Activated B cell treated with CpG ODN at 0.5 μM for 24 hours (primary cell): ENCODE results near the gene ATP11C. TPM values are rescaled to one million over a fixed set of nuclear protein-coding genes. Genes with fewer than 3 reads are reported as not detected.

ENCODE experiments used
- ATAC-seq: fragments of 200-7000 bp; cut with Tn5 transposase; one replicate; pipeline ENCODE4 v1.10.0; 2021; ENCODE audit warnings: low read depth, mild to moderate bottlenecking, moderate library complexity
- CTCF ChIA-PET: fragments of 350-600 bp; sonication (Branson Sonifier 250); formaldehyde crosslinking; loops from one replicate; lab custom pipeline; 2021; ENCODE audit warnings: antibody characterized with exemption; lab: Charles Lee
- POLR2A ChIA-PET: fragments of 350-600 bp; sonication (Branson Sonifier 250); formaldehyde crosslinking; loops from one replicate; lab custom pipeline; 2021; ENCODE audit warnings: antibody characterized with exemption; lab: Charles Lee
- DNase-seq: peaks from one replicate; pipeline ENCODE4 v3.0.0; 2022
- H3K27ac Mint-ChIP-seq: one replicate; pipeline ENCODE4 v1.8.0; 2020; ENCODE audit warnings: mixed read lengths
- H3K27me3 Mint-ChIP-seq: one replicate; pipeline ENCODE4 v1.8.0; 2021; ENCODE audit warnings: mixed read lengths
- H3K36me3 Mint-ChIP-seq: one replicate; pipeline ENCODE4 v1.8.0; 2021; ENCODE audit warnings: low read depth, mixed read lengths
- H3K4me1 Mint-ChIP-seq: one replicate; pipeline ENCODE4 v1.8.0; 2021; ENCODE audit warnings: mixed read lengths
- H3K4me3 Mint-ChIP-seq: one replicate; pipeline ENCODE4 v1.8.0; 2020; ENCODE audit warnings: mild to moderate bottlenecking, mixed read lengths
- H3K9me3 Mint-ChIP-seq: one replicate; pipeline ENCODE4 v1.8.0; 2020; ENCODE audit warnings: mixed read lengths
- intact Hi-C: fragments of 100-400 bp; cut with micrococcal nuclease; formaldehyde crosslinking; loops from one replicate; pipeline ENCODE4 v1.15.1; 2024
- total RNA-seq: library from RNA; stranded (reverse); gene quantifications from 2 replicates; pipeline ENCODE4 v1.2.3, GENCODE V29; 2022
- TF ChIP-seq, protein P1 (sequence below): fragments of 200-600 bp; IDR thresholded peaks from one replicate; pipeline ENCODE4 v1.8.0; 2022; ENCODE audit warnings: antibody characterized with exemption, mild to moderate bottlenecking

Gene ATP11C
- total RNA-seq, 1 donor from 2014 or later, result 19.7 TPM

DNA sequence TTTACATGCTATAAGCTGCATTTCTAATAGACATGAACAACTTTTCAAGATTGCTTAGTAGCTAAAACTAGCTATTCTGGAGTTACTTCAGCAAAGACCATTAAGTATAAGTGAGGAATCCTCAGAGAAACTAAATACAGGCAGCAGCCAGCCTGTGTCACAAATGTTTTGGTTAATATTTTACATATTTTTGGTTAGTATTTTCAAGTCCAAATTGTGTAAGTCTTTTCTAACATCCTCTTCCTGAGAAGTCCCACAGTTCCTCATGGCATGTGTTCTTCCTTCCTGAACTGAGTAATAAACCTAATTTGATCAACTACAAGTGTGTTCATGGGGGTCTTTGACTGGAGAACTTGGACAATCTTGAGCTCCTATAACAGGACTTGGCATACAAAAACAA lies 182.5 kb downstream of the ATP11C start:
- DNase-seq, result no peak
- TF ChIP-seq, protein P1, sequence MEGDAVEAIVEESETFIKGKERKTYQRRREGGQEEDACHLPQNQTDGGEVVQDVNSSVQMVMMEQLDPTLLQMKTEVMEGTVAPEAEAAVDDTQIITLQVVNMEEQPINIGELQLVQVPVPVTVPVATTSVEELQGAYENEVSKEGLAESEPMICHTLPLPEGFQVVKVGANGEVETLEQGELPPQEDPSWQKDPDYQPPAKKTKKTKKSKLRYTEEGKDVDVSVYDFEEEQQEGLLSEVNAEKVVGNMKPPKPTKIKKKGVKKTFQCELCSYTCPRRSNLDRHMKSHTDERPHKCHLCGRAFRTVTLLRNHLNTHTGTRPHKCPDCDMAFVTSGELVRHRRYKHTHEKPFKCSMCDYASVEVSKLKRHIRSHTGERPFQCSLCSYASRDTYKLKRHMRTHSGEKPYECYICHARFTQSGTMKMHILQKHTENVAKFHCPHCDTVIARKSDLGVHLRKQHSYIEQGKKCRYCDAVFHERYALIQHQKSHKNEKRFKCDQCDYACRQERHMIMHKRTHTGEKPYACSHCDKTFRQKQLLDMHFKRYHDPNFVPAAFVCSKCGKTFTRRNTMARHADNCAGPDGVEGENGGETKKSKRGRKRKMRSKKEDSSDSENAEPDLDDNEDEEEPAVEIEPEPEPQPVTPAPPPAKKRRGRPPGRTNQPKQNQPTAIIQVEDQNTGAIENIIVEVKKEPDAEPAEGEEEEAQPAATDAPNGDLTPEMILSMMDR, result no peak
- intact Hi-C loops, result no loop called here
- Mint-ChIP-seq H3K4me3 (no peak overlapping the region), H3K4me1 (no peaks in the 10 kb centered on the region), H3K27me3 (no peaks in the 10 kb centered on the region), H3K27ac (no peak overlapping the region), H3K9me3 (peaks cover 5% of the 10 kb centered on the region), H3K36me3 (peaks cover 62% of the 10 kb centered on the region)
- CTCF ChIA-PET, result interaction anchor here (0.6 kb wide), 1 partner anchor 1012 kb away, joined by 3 read pairs; no protein-coding TSS in a partner anchor
- POLR2A ChIA-PET, result no interaction called here
- no peak for ATAC-seq

DNA sequence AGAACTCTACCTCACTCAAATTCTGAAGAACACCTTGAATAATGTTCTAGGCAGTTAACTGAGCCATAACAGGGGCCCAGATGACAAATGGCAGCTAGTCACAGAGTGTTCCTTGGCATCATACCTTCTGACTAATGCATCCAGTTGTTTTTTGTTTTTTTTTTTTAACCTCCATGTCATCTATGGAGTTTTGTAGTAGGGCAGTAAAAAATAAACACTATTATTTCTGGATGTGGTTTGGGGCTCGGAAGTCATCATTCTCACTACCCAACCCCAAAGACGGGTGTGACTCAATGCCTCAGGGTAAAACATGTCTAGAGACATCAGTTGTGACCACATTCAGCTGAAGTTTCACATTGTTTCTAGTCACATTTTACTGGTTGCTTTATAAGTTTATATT lies 193.7 kb downstream of the ATP11C start:
- ATAC-seq (no peak), DNase-seq (no peak)
- ChIA-PET CTCF (no interaction called here), POLR2A (no interaction called here)
- Mint-ChIP-seq H3K4me3 (no peak overlapping the region), H3K36me3 (peaks cover 56% of the 10 kb centered on the region), H3K27me3 (no peaks in the 10 kb centered on the region), H3K27ac (no peak overlapping the region), H3K4me1 (no peaks in the 10 kb centered on the region), H3K9me3 (no peaks in the 10 kb centered on the region)
- TF ChIP-seq, protein P1, result no peak
- intact Hi-C loops, result no loop called here

DNA sequence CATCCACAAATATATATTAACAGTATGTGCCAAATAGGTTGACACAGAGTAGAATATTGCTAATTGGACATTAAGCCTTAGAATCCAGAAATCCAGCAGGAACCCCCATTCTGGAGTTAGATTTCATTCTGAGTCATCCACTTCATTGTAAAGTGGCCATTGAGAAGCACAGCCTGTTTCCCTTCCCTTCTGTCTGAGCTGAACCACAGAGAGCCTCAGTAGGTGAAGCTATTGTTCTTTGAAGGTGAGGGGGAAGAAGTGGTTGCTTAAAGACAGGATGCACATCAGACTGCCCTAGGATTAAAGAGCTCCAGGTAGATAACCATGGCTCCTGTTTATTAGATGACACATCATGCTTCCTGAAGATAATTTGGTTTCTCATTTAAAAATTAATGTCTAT lies 194.3 kb downstream of the ATP11C start:
- Mint-ChIP-seq H3K36me3 (peaks cover 51% of the 10 kb centered on the region), H3K27me3 (no peaks in the 10 kb centered on the region), H3K4me3 (no peak overlapping the region), H3K27ac (no peak overlapping the region), H3K4me1 (no peaks in the 10 kb centered on the region), H3K9me3 (no peaks in the 10 kb centered on the region)
- ChIA-PET POLR2A (no interaction called here), CTCF (no interaction called here)
- TF ChIP-seq, protein P1, result no peak
- no peak for ATAC-seq
- intact Hi-C loops, result no loop called here
- DNase-seq, result no peak

DNA sequence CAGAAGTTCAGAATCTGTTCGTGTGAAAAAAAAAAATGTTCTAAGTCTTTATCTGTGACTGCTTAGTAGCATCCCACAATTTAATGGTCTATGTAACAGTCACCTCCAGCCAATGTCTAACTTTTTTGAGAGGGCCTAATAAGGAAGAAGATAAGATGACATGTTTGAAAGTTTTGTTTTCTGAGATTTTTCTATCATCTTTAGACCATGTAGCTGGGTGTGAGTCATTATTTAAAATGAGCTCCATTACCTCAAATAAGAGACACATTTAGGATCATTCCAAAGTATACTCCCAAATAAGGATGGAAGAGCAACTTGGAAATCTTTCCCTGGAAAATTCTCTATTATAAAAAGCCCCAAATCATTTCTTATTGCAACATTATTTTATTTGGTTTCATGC lies 196.7 kb downstream of the ATP11C start:
- DNase-seq (no peak), ATAC-seq (no peak)
- Mint-ChIP-seq H3K4me3 (no peak overlapping the region), H3K27me3 (no peaks in the 10 kb centered on the region), H3K4me1 (no peaks in the 10 kb centered on the region), H3K27ac (no peak overlapping the region), H3K9me3 (no peaks in the 10 kb centered on the region), H3K36me3 (peaks cover 48% of the 10 kb centered on the region)
- POLR2A ChIA-PET, result no interaction called here
- intact Hi-C loops, result no loop called here
- CTCF ChIA-PET, result no interaction called here
- TF ChIP-seq, protein P1, result no peak

DNA sequence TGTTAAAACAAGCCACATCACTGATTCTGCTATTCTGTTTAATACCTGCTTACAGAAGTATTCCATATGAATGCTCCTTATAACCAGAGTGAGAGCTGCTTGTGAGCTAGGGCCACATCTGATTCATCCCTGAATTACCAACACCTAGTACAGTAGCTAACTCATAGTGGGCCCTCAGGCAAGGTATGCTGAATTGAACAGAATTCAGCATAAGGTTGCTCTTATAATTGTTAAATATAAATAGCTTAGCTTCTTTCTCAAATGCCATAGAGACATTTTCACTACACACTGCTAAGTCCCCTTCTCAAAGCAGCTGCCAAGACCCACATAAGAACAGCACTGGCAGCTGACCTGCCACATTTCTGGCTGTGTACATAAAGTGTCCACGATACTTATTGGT lies 197.9 kb downstream of the ATP11C start:
- intact Hi-C loops, result no loop called here
- CTCF ChIA-PET, result no interaction called here
- POLR2A ChIA-PET, result no interaction called here

More for the DNA sequence above, 197.9 kb downstream of the ATP11C start:
- TF ChIP-seq, protein P1, result no peak
- H3K36me3 Mint-ChIP-seq, result peaks cover 44% of the 10 kb centered on the region
- no peak overlapping the region for H3K27ac Mint-ChIP-seq
- no peaks in the 10 kb centered on the region for H3K4me1 Mint-ChIP-seq
- ATAC-seq (no peak), DNase-seq (no peak)
- H3K4me3 Mint-ChIP-seq, result no peak overlapping the region
- H3K9me3 Mint-ChIP-seq, result no peaks in the 10 kb centered on the region
- H3K27me3 Mint-ChIP-seq, result no peaks in the 10 kb centered on the region
